GM12878 (cell line): Measurements from ENCODE around the gene IDI1. TPM values are rescaled to one million over a fixed set of nuclear protein-coding genes. Genes with fewer than 3 reads are reported as not detected.
A peak's percentile ranks its signal among the peaks of the same experiment; 100 is the strongest.

Experiments used
- ATAC-seq: fragments of 200-7000 bp; cut with Tn5 transposase; 3 replicates; pipeline ENCODE4 v1.9.1; 2020; ENCODE audit warnings: mild to moderate bottlenecking, moderate library complexity
- BruUV-seq: library from RNA; stranded (reverse); fragments of 400-500 nt; replicated peaks from 2 replicates; lab custom pipeline; 2021; lab: Mats Ljungman, UMichigan
- CTCF ChIA-PET: fragments of 300-600 bp; sonication (Branson Sonifier 250); formaldehyde crosslinking; extraction: SDS; loops from one replicate; lab custom pipeline; 2021; ENCODE audit warnings: inconsistent platforms; lab: Yijun Ruan, JAX
- POLR2A ChIA-PET: fragments of 350-600 bp; formaldehyde crosslinking; extraction: SDS; loops from one replicate; lab custom pipeline; 2021; ENCODE audit warnings: inconsistent platforms; lab: Charles Lee
- RAD21 ChIA-PET: fragments of 300-600 bp; sonication (Branson Sonifier 250); formaldehyde crosslinking; loops from one replicate; lab custom pipeline; 2023; ENCODE audit warnings: antibody characterized with exemption; ENCODE audit not compliant: unreplicated experiment; lab: Charles Lee
- SMC1A ChIA-PET: fragments of 300-600 bp; sonication (Branson Sonifier 250); formaldehyde crosslinking; loops from one replicate; lab custom pipeline; 2023; ENCODE audit not compliant: unreplicated experiment, uncharacterized antibody; lab: Charles Lee
- DNase-seq: peaks from one replicate; pipeline ENCODE4 v3.0.0-alpha.2; 2011; ENCODE audit warnings: low read depth, low spot score
- FAIRE-seq: peaks from 3 replicates; lab custom pipeline; 2011; peaks lifted over from hg19 to GRCh38; lab: Jason Lieb, UNC
- H2AFZ ChIP-seq: 2 replicates; pipeline ENCODE4 v1.6.0; 2011; ENCODE audit warnings: low read depth, low read length, control low read depth; ENCODE audit not compliant: control insufficient read depth
- H3K27ac ChIP-seq: 2 replicates; pipeline ENCODE4 v1.5.1; 2011; ENCODE audit warnings: control low read depth; ENCODE audit not compliant: control insufficient read depth, insufficient read depth
- H3K27me3 ChIP-seq, 2 experiments: replicated peaks in 1 of 2; 2 replicates each; pipeline versions ENCODE4 v1.6.0 to v1.6.1; 2011; ENCODE audit warnings: low read length in 1 of 2; ENCODE audit not compliant: control insufficient read depth in 2 of 2, insufficient read depth in 2 of 2
- H3K36me3 ChIP-seq, 2 experiments: 2 replicates each; pipeline ENCODE4 v1.5.1; 2011; ENCODE audit warnings: low read length in 1 of 2; ENCODE audit not compliant: control insufficient read depth in 2 of 2, insufficient read depth in 2 of 2
- H3K4me1 ChIP-seq: 2 replicates; pipeline ENCODE4 v1.6.1; 2011; ENCODE audit warnings: mild to moderate bottlenecking, low read length, moderate library complexity, mixed read lengths; ENCODE audit not compliant: control insufficient read depth, insufficient read depth
- H3K4me2 ChIP-seq: 2 replicates; pipeline ENCODE4 v1.6.0; 2011; ENCODE audit warnings: control low read depth; ENCODE audit not compliant: control insufficient read depth, insufficient read depth
- H3K4me3 ChIP-seq: fragments of 200-600 bp; sonication (generic); 2 replicates; pipeline ENCODE4 v1.5.1; 2016
- H3K79me2 ChIP-seq: 2 replicates; pipeline ENCODE4 v1.6.0; 2011; ENCODE audit warnings: low read length; ENCODE audit not compliant: control insufficient read depth, insufficient read depth
- H3K9ac ChIP-seq: 2 replicates; pipeline ENCODE4 v1.8.0; 2011; ENCODE audit warnings: low read length, control low read depth, mixed read lengths; ENCODE audit not compliant: control insufficient read depth, insufficient read depth
- H3K9me3 ChIP-seq: replicated peaks from 3 replicates; pipeline ENCODE4 v1.5.1; 2011; ENCODE audit warnings: mild to moderate bottlenecking, low read length; ENCODE audit not compliant: control insufficient read depth, insufficient read depth
- H4K20me1 ChIP-seq: 2 replicates; pipeline ENCODE4 v1.6.0; 2011; ENCODE audit not compliant: control insufficient read depth, insufficient read depth
- CEBPZ ChIP-seq: fragments of 150-350 bp; IDR thresholded peaks from 2 replicates; pipeline ENCODE4 v1.6.1; 2016; ENCODE audit warnings: low read depth, low read length
- DPF2 ChIP-seq: fragments of 450-650 bp; IDR thresholded peaks from 2 replicates; pipeline ENCODE4 v1.6.1; 2017; ENCODE audit warnings: mild to moderate bottlenecking
- ELK1 ChIP-seq: IDR thresholded peaks from 2 replicates; pipeline ENCODE4 v1.6.1; 2012; ENCODE audit warnings: low read depth, low read length, improper control_type of control experiment
- HDGF ChIP-seq: fragments of 450-650 bp; IDR thresholded peaks from 2 replicates; pipeline ENCODE4 v1.6.1; 2016; ENCODE audit warnings: antibody characterized with exemption
- IRF4 ChIP-seq: IDR thresholded peaks from 2 replicates; pipeline ENCODE4 v1.6.1; 2011; ENCODE audit warnings: low read depth, low read length
- KLF5 ChIP-seq: fragments of 450-650 bp; IDR thresholded peaks from 2 replicates; pipeline ENCODE4 v1.6.1; 2014; ENCODE audit warnings: mild to moderate bottlenecking; ENCODE audit not compliant: partially characterized antibody
- RAD51 ChIP-seq: fragments of 450-650 bp; IDR thresholded peaks from 2 replicates; pipeline ENCODE4 v1.6.1; 2016; ENCODE audit warnings: moderate library complexity, mild to moderate bottlenecking, inconsistent platforms
- SPI1 ChIP-seq: IDR thresholded peaks from 2 replicates; pipeline ENCODE4 v1.6.1; 2011; ENCODE audit warnings: low read depth, mild to moderate bottlenecking, low read length, moderate library complexity, borderline replicate concordance; ENCODE audit not compliant: insufficient read depth
- ZZZ3 ChIP-seq: IDR thresholded peaks from 2 replicates; pipeline ENCODE4 v1.6.1; 2011; ENCODE audit warnings: low read depth; ENCODE audit not compliant: control insufficient read depth, insufficient read length
- WGBS: methylation state at CpG from one replicate; pipeline ENCODE4 v1.1.6; 2016; ENCODE audit warnings: low lambda C conversion rate; ENCODE audit not compliant: insufficient replicate concordance, insufficient coverage; ENCODE audit errors: missing lambda C conversion rate; 5-methylcytosine and 5-hydroxymethylcytosine counted together
- in situ Hi-C: fragments of 300-500 bp; cut with MboI; formaldehyde crosslinking; loops from 9 replicates; pipeline ENCODE4 v1.14.3; 2018; ENCODE audit warnings: mixed read lengths
- intact Hi-C: fragments of 100-400 bp; cut with micrococcal nuclease; formaldehyde crosslinking; loops from one replicate; pipeline ENCODE4 v1.14.2; 2022; ENCODE audit not compliant: unreplicated experiment
- polyA plus RNA-seq, 11 experiments: library from polyadenylated mRNA; depleted of rRNA in 4 of 11; unstranded in 6 of 11; stranded (reverse) in 5 of 11; fragments of >200 nt; fragmentation: Nextera tagmentation in 4 of 11; fragmentation: Illumina TruSeq in 1 of 11; extraction: Ambion mirVana in 4 of 11; extraction: Trizol in 1 of 11; gene quantifications; 1 replicate in 1 of 11; 2 replicates in 10 of 11; pipeline versions ENCODE4 v1.2.1 to v1.2.3, GENCODE V29; 2011 to 2016; ENCODE audit warnings: inconsistent platforms in 2 of 11, missing spikeins in 2 of 11, low read depth in 1 of 11
- total RNA-seq, 4 experiments: library from RNA; depleted of rRNA in 3 of 4; stranded (reverse); fragments of >200 nt in 3 of 4; fragmentation: Illumina TruSeq in 1 of 4; extraction: Trizol in 1 of 4; gene quantifications; 2 replicates each; pipeline versions ENCODE4 v1.2.1 to v1.2.3, GENCODE V29; 2013 to 2021

IDI1 gene
- total and polyA plus RNA-seq, 10 of the 15 experiments (the other 5 are each of a cell fraction or from before 2014, with no cell fraction given) = 85.5 to 223 (median 157) TPM

- intact Hi-C loops = no loop called here
- CTCF ChIA-PET = interaction anchor here (0.7 to 1.4 kb wide), 4 partner anchors 8 to 678 kb away, joined by 3 to 6 read pairs (median 3); partner anchors contain the start of gene IDI1
- POLR2A ChIA-PET = interaction anchor here (1.0 to 1.8 kb wide), 4 partner anchors 8 to 128 kb away, joined by 3 to 14 read pairs (median 4); partner anchors contain the start of gene IDI1
- FAIRE-seq (no peak), ATAC-seq (peak; percentile 40), DNase-seq (no peak)
- H3K27me3 ChIP-seq = no peaks in the 10 kb centered on the region
- peaks cover 86% of the 10 kb centered on the region for H3K79me2 ChIP-seq
- peak overlapping the region; percentile 85 for H3K27ac ChIP-seq
- peaks cover 21% of the 10 kb centered on the region for H3K4me1 ChIP-seq
- peak overlapping the region; percentile 89 for H2AFZ ChIP-seq
- no peaks in the 10 kb centered on the region for H3K9me3 ChIP-seq
- H3K9ac ChIP-seq = peak overlapping the region; percentile 89
- no TSS peak for BruUV-seq
- no peaks in the 10 kb centered on the region for H4K20me1 ChIP-seq
- 1% methylated on average over 23 of the region's 26 CpGs for WGBS
- peak overlapping the region; percentile 89 for H3K4me3 ChIP-seq
- peaks cover 0 to 15% of the 10 kb centered on the region in 2 experiments; a peak in 1 of 4 replicates for H3K36me3 ChIP-seq
- RAD21 ChIA-PET = interaction anchor here (1.0 kb wide), 1 partner anchor 12 kb away, joined by 3 read pairs; no protein-coding TSS in a partner anchor
- in situ Hi-C loops = no loop called here
- no peak for TF ChIP-seq CEBPZ
- TF ChIP-seq SPI1 = peak; percentile 20; the same call in 1 of the 2 replicates
- TF ChIP-seq DPF2 = no peak
- TF ChIP-seq ELK1 = no peak
- TF ChIP-seq ZZZ3 = no peak
- no peak for TF ChIP-seq RAD51
- 0 out of 2 replicates have a peak, but pooled peaks have one; percentile 4 for TF ChIP-seq HDGF
- no peak for TF ChIP-seq KLF5
- no peak for TF ChIP-seq IRF4
- SMC1A ChIA-PET = interaction anchor here (0.8 to 1.5 kb wide), 4 partner anchors 9 to 24 kb away, joined by 3 to 6 read pairs (median 4); no protein-coding TSS in a partner anchor
- peak overlapping the region; percentile 87 for H3K4me2 ChIP-seq
Observed at GRCh38 chr10:1057106-1057657, 8.3 kb upstream of the IDI1 start.
